ENCODE results near the gene CACNA1A. TPM values are rescaled to one million over a fixed set of nuclear protein-coding genes. Genes with fewer than 3 reads are reported as not detected.
"Not testable (repeated sequence)": the region's sequence is repeated elsewhere in the genome, so short reads cannot be mapped to it uniquely, and the experiment has no call there.

CACNA1A gene
- total and polyA plus RNA-seq, 2 of the 13 experiments (the other 11 are each of a cell fraction or from before 2014, with no cell fraction given) = not detected

GRCh38 chr19:13427273-13428051 is 78.8 kb downstream of the CACNA1A start:
- TF ChIP-seq KLF9 (CRISPR knock-in tag; IDR thresholded peaks at IDR 0.05; ENCODE audit: low read depth) (no peak), ZNF484 (CRISPR knock-in tag; IDR thresholded peaks at IDR 0.05; ENCODE audit: borderline replicate concordance, low read depth) (no peak), SOX6 (IDR thresholded peaks at IDR 0.05) (no peak), SOX6 (CRISPR knock-in tag; IDR thresholded peaks at IDR 0.05) (no peak), ZNF768 (CRISPR knock-in tag; IDR thresholded peaks at IDR 0.05) (peak; percentile 44; the same call in 1 of the 2 replicates)
- TF ChIP-seq, protein P1, sequence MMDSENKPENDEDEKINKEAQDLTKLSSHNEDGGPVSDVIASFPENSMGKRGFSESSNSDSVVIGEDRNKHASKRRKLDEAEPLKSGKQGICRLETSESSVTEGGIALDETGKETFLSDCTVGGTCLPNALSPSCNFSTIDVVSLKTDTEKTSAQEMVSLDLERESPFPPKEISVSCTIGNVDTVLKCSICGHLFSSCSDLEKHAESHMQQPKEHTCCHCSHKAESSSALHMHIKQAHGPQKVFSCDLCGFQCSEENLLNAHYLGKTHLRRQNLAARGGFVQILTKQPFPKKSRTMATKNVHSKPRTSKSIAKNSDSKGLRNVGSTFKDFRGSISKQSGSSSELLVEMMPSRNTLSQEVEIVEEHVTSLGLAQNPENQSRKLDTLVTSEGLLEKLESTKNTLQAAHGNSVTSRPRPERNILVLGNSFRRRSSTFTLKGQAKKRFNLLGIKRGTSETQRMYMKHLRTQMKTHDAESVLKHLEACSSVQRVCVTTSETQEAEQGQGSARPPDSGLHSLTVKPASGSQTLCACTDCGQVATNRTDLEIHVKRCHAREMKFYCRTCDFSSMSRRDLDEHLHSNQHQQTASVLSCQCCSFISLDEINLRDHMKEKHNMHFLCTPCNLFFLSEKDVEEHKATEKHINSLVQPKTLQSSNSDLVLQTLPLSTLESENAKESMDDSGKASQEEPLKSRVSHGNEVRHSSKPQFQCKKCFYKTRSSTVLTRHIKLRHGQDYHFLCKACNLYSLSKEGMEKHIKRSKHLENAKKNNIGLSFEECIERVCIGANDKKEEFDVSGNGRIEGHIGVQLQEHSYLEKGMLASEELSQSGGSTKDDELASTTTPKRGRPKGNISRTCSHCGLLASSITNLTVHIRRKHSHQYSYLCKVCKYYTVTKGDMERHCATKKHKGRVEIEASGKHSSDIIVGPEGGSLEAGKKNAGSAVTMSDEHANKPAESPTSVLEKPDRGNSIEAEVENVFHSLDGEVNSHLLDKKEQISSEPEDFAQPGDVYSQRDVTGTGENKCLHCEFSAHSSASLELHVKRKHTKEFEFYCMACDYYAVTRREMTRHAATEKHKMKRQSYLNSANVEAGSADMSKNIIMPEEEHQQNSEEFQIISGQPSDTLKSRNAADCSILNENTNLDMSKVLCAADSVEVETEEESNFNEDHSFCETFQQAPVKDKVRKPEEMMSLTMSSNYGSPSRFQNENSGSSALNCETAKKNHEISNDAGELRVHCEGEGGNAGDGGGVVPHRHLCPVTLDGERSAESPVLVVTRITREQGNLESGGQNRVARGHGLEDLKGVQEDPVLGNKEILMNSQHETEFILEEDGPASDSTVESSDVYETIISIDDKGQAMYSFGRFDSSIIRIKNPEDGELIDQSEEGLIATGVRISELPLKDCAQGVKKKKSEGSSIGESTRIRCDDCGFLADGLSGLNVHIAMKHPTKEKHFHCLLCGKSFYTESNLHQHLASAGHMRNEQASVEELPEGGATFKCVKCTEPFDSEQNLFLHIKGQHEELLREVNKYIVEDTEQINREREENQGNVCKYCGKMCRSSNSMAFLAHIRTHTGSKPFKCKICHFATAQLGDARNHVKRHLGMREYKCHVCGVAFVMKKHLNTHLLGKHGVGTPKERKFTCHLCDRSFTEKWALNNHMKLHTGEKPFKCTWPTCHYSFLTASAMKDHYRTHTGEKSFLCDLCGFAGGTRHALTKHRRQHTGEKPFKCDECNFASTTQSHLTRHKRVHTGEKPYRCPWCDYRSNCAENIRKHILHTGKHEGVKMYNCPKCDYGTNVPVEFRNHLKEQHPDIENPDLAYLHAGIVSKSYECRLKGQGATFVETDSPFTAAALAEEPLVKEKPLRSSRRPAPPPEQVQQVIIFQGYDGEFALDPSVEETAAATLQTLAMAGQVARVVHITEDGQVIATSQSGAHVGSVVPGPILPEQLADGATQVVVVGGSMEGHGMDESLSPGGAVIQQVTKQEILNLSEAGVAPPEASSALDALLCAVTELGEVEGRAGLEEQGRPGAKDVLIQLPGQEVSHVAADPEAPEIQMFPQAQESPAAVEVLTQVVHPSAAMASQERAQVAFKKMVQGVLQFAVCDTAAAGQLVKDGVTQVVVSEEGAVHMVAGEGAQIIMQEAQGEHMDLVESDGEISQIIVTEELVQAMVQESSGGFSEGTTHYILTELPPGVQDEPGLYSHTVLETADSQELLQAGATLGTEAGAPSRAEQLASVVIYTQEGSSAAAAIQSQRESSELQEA (CRISPR knock-in tag; IDR thresholded peaks at IDR 0.05; ENCODE audit: not compliant biosample characterization) = no peak
- TF ChIP-seq, protein P2, sequence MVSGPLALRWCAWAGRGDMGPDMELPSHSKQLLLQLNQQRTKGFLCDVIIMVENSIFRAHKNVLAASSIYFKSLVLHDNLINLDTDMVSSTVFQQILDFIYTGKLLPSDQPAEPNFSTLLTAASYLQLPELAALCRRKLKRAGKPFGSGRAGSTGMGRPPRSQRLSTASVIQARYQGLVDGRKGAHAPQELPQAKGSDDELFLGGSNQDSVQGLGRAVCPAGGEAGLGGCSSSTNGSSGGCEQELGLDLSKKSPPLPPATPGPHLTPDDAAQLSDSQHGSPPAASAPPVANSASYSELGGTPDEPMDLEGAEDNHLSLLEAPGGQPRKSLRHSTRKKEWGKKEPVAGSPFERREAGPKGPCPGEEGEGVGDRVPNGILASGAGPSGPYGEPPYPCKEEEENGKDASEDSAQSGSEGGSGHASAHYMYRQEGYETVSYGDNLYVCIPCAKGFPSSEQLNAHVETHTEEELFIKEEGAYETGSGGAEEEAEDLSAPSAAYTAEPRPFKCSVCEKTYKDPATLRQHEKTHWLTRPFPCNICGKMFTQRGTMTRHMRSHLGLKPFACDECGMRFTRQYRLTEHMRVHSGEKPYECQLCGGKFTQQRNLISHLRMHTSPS (CRISPR knock-in tag; IDR thresholded peaks at IDR 0.05; ENCODE audit: low read depth) = no peak
- Histone ChIP-seq H3K9me3 (ENCODE audit: low read length) (no peaks in the 10 kb centered on the region), H2AFZ (ENCODE audit: low read length) (no peak overlapping the region), H3K27me3 (ENCODE audit: control insufficient read depth in 1 of 2, insufficient read depth in 2 of 2, low read length in 2 of 2) (no peaks in the 10 kb centered on the region), H3K4me2 (ENCODE audit: low read depth, low read length) (no peak overlapping the region), H3K4me3 (replicated peaks in 1 of 3; ENCODE audit: insufficient read depth in 1 of 3, low read depth in 2 of 3, low read length in 3 of 3) (no peak overlapping the region), H3K36me3 (replicated peaks in 1 of 2; ENCODE audit: control insufficient read depth in 1 of 2, insufficient read depth in 2 of 2, low read length in 2 of 2) (no peaks in the 10 kb centered on the region), H3K27ac (ENCODE audit: extremely low read length, insufficient read depth, low read length) (no peak overlapping the region), H4K20me1 (ENCODE audit: insufficient read depth, low read length) (peaks cover 5% of the 10 kb centered on the region; the same call in 1 of the 2 replicates), H3K4me1 (ENCODE audit: insufficient read depth, low read length) (no peaks in the 10 kb centered on the region), H3K9ac (ENCODE audit: insufficient read depth, low read depth, low read length) (no peak overlapping the region), H3K79me2 (ENCODE audit: insufficient read depth, low read length) (no peaks in the 10 kb centered on the region)
- CTCF ChIA-PET (ENCODE audit: low intra/inter-chr PET ratio, low total read pairs) = interaction anchor here (1.5 kb wide), 1 partner anchor 151 kb away, joined by 7 read pairs; no protein-coding TSS in a partner anchor
- DNase-seq (ENCODE audit: low spot score) = no peak
- WGBS (ENCODE audit: low lambda C conversion rate) = 51% methylated on average over 11 of the region's 11 CpGs
- FAIRE-seq = no peak
- in situ Hi-C loops (cut with HindIII; ENCODE audit: extremely low pct_ligation_motif_present, low pct_unique_long_range_greater_than_20kb) = no loop called here
- no peak for ATAC-seq
- BruUV-seq (replicated peaks) = no TSS peak
- intact Hi-C loops (cut with micrococcal nuclease; ENCODE audit: unreplicated experiment) = no loop called here
- POLR2A ChIA-PET = no interaction called here

DNA sequence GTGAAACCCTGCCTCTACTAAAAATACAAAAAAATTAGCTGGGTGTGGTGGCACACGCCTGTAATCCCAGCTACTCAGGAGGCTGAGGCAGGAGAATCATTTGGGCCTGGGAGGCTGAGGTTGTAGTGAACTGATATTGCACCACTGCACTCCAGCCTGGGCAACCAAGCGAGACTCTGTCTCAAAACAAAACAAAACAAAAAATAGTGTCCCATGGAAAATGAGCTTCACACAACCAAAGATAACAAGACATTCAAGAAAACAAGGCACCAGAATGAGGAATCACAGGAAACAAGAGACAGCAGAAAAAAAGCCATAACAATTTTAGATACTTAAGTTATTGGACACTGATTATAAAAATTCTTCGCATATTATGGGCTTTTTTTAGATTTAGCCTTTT is 80.4 kb downstream of the CACNA1A start:
- CTCF ChIA-PET (ENCODE audit: low intra/inter-chr PET ratio, low total read pairs); FAIRE-seq; POLR2A ChIA-PET; BruUV-seq (replicated peaks); H3K9ac ChIP-seq (ENCODE audit: insufficient read depth, low read depth, low read length); H3K9me3 ChIP-seq (ENCODE audit: low read length); intact Hi-C loops (cut with micrococcal nuclease; ENCODE audit: unreplicated experiment); DNase-seq (ENCODE audit: low spot score); H3K27ac ChIP-seq (ENCODE audit: extremely low read length, insufficient read depth, low read length); H3K4me1 ChIP-seq (ENCODE audit: insufficient read depth, low read length); in situ Hi-C loops (cut with HindIII; ENCODE audit: extremely low pct_ligation_motif_present, low pct_unique_long_range_greater_than_20kb); H3K79me2 ChIP-seq (ENCODE audit: insufficient read depth, low read length); H4K20me1 ChIP-seq (ENCODE audit: insufficient read depth, low read length); H3K4me3 ChIP-seq (replicated peaks in 1 of 3; ENCODE audit: insufficient read depth in 1 of 3, low read depth in 2 of 3, low read length in 3 of 3); H3K36me3 ChIP-seq (replicated peaks in 1 of 2; ENCODE audit: control insufficient read depth in 1 of 2, insufficient read depth in 2 of 2, low read length in 2 of 2); H3K4me2 ChIP-seq (ENCODE audit: low read depth, low read length); H3K27me3 ChIP-seq (ENCODE audit: control insufficient read depth in 1 of 2, insufficient read depth in 2 of 2, low read length in 2 of 2); H2AFZ ChIP-seq (ENCODE audit: low read length); ATAC-seq: not testable (repeated sequence)
- 7% methylated on average over 3 of the region's 3 CpGs for WGBS (ENCODE audit: low lambda C conversion rate)

Measured in HepG2 (cell line).